CD4-positive, alpha-beta T cell treated with Interleukin-6 for 4 hours (primary cell): ENCODE data around the gene SLC35F2.
"Not testable (repeated sequence)": the region's sequence is repeated elsewhere in the genome, so short reads cannot be mapped to it uniquely, and the experiment has no call there.

Experiments used
- DNase-seq: peaks from one replicate; pipeline ENCODE4 v3.0.0-alpha.2; 2020; ENCODE audit warnings: mixed read lengths

Gene SLC35F2

DNA sequence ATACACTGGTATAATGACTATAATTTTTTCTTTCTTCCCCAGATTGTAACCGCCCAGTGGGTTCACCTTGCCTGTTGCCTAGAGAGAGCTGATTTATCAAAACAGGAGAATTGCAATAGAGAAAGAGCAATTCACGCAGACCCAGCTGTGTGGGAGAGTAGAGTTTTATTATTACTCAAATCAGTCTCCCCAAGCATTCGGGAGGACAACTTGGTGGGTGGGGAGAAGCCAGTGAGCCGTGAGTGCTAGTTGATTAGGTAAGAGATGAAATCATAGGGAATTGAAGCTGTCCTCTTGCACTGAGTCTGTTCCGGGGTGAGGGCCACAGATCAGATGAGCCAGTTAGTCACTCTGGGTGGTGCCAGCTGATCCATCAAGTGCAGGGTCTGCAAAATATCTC, 73.2 kb downstream of the SLC35F2 start:
- DNase-seq = no peak

DNA sequence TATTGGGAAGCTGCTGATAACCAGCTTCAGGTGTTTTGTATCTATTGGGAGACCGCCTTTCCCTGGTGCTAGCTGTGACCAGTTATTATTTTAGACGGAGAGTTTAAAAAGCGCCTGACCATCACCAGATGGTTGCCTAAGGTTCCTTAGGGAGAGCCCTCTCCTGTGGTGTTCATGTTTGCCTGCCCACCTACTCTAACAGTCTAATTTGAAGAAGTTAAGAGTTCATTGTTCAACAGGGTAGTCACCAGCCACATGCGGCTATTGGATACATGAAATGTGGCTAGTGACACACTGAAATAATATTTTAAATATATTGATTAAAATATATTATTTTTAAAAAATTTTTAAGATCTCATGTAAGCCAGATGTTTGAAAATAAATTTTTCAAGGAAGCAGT, 75.5 kb downstream of the SLC35F2 start:
- no peak for DNase-seq

DNA sequence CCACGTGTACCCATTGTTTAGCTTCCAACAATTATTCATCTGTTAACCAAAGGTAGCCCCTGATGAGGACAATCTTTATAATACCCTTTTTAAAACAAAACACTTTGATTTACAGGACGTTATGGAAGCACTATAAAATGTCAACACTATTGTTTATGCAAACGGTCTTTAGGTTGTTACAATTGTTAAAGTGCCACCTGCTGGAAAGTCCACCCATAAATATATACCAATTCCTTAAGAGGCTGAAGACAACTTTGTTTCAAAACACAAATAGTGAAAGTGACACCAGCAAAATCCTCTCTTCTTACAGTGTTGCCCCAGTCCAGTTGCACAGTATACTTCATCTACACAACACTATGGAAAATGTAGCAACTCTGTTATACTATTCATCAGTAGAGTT, 77.8 kb downstream of the SLC35F2 start:
- no peak for DNase-seq

- no peak for DNase-seq
Measured at GRCh38 chr11:107780136-107780535, 78.5 kb downstream of the SLC35F2 start.

DNA sequence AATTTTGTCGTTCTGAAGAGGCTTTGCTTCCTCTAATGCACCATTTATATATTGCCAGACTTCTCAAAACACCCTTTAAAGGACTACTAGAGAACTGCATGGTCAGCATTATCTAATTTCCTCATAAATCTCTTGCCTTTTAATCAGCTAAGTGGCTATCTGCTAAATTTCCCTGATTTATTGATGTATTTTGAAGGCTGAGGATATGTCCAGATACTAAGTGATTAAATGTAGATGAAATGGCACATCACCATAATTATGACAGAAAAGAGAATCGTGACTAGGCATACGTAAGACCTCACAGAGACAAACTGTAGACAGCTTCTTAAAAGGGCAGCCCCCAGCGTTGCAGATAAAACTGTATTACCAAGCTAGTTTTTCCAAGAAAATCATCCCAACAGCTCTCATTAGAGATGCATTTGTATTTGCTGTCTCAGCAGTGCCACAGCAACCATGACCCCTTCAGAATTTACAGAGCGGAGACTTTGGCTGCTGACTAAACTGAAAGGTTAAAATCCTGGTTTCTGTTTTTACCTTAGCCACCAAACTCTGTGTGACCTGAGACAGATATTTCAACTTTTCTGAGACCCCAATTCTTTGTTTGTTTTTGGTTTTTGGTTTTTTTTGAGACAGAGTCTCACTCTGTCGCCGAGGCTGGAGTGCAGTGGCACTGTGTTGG, 79.6 kb downstream of the SLC35F2 start:
- DNase-seq = no peak

DNA sequence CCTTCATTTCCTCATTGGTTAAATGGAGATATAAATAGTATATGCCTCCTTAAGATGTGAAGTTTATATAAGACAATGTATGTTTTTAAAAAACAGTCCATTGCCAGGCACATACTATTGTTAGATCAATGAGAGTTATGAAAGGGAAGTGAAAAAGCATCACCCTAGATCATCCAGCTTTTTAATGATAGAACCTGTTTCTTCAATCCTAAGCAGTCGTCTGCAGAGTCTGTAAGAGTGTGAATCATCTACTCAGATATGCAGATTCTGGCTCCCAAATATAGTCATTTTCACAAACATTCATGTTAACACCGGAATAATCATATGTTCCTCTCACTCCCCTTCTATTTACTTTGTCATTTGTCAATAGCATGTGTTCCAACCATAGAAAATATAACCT, 81.5 kb downstream of the SLC35F2 start:
- DNase-seq = no peak

- DNase-seq = no peak
Measured at GRCh38 chr11:107776062-107776461, 82.5 kb downstream of the SLC35F2 start.

- no peak for DNase-seq
Measured at GRCh38 chr11:107770551-107770951, 88.0 kb downstream of the SLC35F2 start.

DNA sequence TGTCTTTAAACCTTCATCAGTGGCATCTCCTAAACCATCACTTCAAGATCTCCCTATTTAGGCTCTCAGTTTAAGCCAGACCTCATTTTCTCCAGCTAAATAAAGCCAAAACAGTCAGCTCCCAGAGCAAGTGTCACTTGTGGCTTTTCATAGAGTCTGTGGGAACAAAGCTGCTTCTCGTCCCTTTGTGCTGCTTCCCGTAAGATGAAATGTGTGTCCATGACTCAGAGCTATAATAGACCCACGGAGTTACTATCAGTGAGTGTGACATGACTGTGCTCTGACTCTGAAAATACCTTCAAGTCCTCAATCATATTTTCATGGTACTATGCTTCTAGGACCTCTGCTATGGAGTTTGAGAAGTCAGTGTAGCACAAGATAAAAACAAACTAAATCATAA, 89.4 kb downstream of the SLC35F2 start:
- DNase-seq = no peak

GRCh38 chr11:107758719-107759355, 99.8 kb downstream of the SLC35F2 start:
- not testable (repeated sequence) for DNase-seq

DNA sequence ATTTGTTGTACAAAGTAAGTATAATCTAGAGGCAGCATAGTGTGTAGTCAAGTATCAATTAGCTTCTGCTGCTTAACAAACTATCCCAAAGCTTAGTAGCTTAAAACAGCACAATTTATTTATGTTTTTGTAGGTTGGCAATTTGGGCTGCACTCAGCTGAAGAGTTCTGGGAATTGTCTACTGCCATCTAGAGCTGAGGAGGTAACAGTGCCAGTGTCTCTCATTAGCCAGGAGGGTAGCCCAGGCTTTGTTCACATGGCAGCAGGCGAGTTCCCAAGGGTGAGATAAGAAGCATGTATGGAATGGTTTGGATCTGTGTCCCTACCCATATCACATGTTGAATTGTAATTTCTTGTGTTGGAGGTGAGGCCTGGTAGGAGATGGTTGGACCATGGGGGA, 100.9 kb downstream of the SLC35F2 start:
- DNase-seq = no peak

DNA sequence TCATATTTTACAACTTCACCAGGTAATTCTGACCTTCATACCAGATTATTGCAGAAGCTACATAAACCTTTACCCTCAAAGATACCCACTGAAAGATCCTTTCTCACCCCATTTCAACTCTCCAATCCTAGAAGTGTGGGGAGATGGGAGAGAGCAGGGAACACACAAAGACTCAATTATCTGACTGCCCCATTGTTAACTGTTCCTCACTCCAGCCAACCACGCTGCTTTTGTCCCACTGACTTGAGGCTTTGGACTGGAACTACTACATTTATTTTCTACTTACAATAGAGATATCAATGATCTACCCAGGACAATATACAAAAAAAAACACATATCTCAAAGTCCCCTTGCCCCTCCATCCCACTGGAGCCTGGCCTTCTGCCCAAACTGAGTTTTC, 102.0 kb downstream of the SLC35F2 start:
- no peak for DNase-seq

- no peak for DNase-seq
Measured at GRCh38 chr11:107752949-107753822, 105.4 kb downstream of the SLC35F2 start.

GRCh38 chr11:107752508-107752907, 106.1 kb downstream of the SLC35F2 start:
- no peak for DNase-seq

GRCh38 chr11:107751082-107751481, 107.5 kb downstream of the SLC35F2 start:
- DNase-seq = no peak

DNA sequence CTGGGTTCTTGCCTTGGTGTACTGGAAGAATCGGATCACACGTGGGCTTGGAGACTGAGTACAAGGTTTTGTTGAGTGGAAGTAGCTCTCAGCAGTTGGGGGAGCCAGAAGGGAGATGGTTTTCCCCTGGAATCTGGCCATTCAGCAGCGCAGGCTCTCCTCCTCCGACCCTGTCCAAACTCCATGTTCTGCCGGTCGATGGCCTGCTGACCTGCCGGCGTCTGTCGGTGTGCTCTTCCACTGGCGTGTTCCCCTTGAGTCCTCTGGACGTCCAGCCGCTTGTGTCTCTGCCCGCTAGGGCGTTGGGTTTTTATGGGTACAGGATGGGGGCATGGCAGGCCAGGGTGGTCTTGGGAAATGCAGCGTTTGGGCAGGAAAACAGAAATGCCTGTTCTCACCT, 108.3 kb downstream of the SLC35F2 start:
- DNase-seq = no peak

DNA sequence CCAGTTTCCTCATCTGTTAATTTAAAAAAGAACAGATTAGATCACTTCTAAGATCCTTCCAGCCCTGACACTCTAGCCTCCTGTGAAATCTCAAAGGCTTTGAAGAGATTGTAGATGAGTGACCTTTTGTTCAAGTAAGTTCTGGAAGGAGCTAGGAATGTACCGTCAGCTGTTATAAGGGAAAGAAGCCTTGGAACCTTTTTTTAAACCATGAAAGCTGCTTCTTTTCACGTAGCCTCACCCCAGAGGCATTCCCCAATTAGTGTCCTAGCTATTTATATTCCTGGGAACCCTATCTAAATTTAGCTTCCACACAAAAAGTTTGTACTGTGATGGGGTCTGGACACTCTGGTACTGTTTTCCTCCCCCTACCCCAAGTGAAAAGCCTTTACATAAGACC, 111.0 kb downstream of the SLC35F2 start:
- DNase-seq = no peak

GRCh38 chr11:107744736-107745135, 113.9 kb downstream of the SLC35F2 start:
- DNase-seq = no peak

DNA sequence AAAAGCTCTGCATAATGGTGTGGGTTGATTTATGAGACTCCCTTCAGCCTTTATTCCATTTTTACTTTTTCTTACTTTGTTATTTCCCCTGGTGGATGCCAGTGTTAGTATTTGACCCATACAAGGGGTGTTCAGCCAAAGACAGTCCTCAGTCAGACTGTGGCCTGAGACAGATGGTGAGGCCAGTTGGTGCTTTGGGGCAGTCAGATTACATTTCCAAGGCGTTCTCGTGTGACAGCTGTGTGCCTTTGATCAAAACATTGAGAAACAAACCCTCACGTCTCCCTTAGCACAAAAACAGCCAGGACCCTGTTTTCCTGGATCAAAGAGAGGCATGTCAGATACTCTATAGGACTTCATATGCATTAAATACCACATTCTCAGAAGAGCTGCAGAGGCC, 115.4 kb downstream of the SLC35F2 start:
- DNase-seq = no peak

GRCh38 chr11:107741044-107741823, 117.4 kb downstream of the SLC35F2 start:
- no peak for DNase-seq
